GM21447 (cell line): Measurements from ENCODE around the gene GAA.

Experiments
- ATAC-seq: cut with Tn5 transposase; IDR thresholded peaks from one replicate; pipeline ENCODE4 v1.9.1; 2021; ENCODE audit not compliant: unreplicated experiment

The GAA gene

DNA sequence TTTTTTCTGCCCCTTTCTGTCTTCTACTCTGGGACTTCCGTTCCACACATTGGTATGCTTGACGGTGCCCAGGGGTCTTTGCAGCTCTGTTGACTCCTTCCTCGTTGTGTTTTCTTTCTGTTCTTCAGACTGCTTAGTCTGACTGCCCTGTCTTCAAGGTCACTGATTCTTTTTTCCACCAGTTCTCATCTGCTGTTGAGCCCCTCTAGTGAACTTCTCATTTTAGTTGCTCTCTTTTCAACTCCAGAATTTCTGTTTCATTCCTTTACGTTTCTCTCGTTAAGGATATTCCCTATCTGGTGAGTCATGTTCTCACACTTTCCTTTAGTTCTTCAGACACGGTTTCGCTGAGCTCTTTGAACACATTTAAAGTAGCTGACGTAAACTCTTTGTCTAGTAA, 13.8 kb downstream of the GAA start:
- ATAC-seq: no peak

DNA sequence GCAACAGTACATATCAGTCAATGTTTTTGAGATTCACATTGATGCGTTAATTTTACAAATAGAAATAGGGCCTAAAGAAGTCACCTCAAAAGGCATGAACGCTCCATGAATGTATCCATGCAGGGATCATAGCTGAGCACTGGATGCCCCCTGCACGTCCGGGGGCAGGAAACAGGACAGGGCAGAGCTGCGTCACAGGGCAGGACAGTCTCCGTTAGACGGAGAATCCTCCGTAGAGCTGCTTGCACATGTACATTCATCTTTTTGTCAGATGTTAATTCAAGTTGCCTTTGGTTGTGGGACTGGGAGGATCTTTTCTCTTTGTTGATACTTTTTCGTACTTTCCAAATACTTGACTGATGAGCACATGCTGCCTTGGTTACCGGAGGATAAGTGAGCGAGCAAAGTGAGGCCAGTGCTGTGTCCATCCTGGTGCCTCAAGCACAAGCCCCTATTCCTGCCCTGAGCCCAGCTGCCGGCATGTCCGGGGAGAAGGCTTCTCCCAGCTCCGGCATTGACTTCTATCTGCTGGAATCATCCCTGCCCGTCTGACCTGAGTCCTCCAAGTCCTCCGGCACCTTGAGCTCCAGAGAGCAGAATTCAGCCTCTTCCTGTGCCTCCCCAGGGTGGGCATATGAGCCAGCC, 15.0 kb downstream of the GAA start:
- ATAC-seq: no peak

DNA sequence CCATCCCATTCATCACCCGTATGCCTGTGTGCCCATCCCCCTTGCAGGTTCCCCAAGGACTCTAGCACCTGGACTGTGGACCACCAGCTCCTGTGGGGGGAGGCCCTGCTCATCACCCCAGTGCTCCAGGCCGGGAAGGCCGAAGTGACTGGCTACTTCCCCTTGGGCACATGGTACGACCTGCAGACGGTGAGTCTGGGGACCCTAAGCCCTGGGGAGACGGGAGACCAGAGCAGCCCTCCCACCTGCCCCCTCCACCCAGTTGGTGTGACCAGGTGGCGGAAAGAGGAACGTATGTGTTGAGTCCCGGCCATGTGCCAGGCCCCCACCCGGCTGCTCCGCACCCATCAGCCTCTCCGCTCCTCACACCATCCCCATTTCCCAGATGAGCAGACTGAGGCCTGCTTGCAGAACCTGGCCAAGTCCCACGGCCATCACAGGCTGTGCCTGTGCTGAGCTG, 15.6 kb downstream of the GAA start:
- ATAC-seq: no peak

DNA sequence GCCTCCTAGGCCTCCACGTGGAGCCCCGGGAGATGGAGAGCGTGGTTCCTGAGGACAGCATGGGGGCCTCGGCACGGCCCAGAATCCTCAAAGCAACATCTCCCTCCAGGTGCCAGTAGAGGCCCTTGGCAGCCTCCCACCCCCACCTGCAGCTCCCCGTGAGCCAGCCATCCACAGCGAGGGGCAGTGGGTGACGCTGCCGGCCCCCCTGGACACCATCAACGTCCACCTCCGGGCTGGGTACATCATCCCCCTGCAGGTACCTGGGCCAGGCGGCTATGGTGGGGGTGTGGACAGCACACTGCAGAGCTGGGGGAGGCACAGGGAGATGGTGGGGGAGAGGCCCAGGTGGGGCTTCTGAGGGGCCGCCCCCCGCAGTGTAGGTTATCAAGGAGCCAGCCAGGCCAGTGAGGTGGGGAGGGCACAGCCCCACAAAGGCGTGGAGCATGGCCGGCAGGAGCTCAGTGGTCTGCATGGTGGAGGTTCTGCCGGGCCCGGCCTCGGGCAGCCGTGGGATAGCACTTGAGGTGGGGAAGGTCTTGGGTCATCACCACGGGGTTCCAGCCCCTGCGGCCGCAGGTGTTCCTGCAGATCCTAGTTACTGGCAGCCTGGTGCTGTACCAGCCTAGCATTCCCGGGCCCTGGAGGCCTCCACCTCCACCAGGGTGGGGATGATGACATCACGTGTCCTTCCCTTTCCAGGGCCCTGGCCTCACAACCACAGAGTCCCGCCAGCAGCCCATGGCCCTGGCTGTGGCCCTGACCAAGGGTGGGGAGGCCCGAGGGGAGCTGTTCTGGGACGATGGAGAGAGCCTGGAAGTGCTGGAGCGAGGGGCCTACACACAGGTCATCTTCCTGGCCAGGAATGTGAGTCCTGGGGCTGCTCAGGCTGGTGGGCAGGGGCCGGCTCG, 16.4 kb downstream of the GAA start:
- ATAC-seq: no peak

DNA sequence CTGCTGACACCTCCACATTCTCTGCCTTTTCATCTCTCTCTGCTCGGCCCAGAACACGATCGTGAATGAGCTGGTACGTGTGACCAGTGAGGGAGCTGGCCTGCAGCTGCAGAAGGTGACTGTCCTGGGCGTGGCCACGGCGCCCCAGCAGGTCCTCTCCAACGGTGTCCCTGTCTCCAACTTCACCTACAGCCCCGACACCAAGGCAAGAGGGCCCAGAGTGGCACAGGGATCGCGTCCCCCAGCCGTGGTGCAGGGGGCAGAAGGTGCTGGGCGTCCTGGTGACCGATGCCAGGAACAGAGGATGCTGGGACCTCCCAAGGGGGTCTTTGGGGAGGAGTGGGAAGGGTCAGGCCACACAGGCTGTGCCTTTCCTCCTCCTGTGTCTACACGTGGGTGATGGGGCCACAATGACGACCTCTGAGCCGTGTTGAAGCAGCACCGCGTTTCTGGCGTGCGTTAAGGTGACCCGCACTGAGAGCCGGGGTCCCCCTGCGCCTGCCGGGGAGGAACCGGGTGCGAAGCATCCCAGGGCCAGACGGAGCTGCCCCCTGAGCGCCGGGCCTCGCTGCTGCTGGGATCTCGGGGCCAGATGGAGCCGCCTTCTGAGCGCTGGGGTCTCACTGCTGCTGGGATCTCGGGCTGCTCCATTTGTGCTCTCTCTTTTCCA, 17.4 kb downstream of the GAA start:
- no peak for ATAC-seq

DNA sequence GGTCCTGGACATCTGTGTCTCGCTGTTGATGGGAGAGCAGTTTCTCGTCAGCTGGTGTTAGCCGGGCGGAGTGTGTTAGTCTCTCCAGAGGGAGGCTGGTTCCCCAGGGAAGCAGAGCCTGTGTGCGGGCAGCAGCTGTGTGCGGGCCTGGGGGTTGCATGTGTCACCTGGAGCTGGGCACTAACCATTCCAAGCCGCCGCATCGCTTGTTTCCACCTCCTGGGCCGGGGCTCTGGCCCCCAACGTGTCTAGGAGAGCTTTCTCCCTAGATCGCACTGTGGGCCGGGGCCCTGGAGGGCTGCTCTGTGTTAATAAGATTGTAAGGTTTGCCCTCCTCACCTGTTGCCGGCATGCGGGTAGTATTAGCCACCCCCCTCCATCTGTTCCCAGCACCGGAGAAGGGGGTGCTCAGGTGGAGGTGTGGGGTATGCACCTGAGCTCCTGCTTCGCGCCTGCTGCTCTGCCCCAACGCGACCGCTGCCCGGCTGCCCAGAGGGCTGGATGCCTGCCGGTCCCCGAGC, 17.9 kb downstream of the GAA start:
- ATAC-seq: no peak

DNA sequence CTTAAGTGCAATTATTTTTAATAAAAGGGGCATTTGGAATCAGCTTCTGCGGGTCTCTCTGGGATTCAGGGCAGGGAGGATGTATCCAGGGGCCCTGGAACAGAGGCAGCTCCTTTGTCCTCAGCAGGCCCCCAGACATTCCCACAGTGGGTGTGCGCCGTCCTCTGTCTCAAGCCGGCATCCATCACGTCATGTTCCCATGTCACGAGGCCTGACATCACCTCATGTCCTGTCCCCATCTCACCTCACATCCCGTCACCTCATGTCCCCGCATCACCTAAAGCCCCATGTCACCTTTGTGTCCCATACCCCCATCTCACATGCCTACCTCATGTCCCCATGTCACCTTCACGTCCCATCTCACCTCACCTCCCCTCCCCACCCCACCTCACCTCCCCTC, 18.5 kb downstream of the GAA start:
- no peak for ATAC-seq

DNA sequence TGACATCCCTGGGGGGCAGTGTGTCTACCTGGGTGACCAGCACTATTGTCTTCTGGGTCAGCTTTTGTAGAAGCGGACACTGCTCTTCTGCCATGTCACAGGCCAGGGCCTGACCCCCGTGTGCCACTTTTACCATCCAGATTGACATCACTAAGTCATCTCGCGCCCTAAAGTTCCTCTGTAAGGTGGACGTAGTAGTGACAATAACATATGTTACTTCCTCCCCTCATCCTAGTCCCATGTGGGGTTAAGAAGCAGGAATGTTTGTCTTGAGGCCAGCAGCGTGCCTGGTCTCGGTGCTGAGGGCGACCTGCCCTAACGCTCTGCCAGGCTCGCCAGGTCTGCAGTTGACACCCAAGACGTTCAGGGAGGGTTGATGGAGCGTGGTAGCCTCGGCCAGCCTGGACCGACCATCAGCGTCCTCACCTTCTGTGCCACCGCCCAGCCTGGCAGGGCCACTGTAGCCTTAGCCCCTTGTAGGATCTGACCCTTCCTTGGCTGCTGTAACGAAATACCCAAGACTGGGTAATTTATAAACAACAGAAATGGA, 20.7 kb downstream of the GAA start:
- no peak for ATAC-seq

DNA sequence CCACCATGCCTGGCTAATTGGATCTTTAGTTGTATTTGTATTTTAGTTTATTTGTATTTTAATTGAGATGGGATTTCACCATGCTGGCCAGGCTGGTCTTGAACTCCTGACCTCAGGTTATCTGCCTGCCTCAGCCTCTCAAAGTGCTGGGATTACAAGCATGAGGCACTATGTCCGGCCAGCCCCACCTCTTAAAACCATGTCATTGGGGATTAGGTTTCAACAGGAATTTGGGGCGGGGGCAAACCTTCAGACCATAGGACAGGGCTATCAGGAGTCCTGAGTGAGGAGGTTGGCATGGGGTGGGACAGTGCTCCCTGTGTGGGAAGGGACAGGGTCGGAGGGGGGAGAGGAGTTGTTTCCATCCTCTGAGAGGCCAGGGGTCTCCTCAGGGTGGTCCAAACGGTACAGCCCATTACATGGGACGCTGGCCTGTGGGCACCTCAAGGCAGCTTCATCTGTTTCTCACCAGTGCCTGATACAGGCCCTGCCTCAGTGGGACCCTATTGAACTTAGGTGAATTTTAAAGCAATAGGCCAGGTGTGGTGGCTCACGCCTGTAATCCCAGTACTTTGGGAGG, 21.6 kb downstream of the GAA start:
- ATAC-seq: no peak

DNA sequence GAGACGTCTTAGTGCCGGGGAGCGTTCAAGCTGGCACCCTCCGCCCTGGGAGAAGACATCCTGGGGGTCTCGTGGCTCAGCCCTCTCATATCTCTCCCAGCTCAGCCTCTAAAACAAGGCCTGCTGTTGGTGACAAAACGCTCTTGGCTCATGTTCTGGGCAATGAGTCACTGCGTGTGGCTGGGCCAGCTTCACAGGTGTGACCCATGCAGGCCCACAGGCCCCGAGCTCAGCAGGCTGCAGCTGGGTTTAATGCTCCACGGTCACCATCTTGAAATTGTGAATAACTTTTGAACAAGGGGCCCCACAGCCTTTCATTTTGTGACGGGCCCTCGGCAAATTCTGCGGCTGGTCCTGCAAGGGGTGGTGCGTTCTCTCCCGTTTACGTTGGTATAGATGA, 22.4 kb downstream of the GAA start:
- ATAC-seq: no peak

DNA sequence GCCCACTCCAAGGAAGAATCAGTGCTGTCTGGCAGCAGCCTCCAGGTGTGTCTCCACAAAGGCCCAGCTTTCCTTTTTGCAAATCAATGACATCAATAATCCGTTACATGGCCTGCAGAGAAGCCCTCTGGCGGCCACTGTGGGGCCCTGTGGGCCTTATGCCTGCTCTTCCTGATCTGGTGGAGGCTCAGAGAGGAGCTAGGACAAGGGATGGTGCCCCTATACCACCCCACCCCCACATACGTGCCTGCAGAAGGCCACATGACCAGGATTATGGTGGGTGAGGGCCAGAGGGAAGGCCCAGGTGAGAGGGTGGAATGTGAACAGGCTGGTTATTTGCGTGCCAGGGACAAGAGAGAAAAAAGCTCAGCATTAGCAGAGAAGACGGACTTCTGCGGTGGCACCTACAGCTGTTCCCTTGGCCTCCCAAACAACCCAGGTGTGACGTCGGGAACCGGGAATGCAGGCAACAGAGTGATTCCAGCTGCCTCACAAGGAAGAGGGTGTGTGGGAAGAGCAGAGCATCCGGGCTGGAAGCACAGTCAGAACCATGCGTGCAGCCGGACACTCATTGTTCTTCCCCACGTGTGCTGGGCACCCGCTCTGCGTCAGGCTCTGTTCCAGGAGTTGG, 23.1 kb downstream of the GAA start:
- ATAC-seq: no peak

DNA sequence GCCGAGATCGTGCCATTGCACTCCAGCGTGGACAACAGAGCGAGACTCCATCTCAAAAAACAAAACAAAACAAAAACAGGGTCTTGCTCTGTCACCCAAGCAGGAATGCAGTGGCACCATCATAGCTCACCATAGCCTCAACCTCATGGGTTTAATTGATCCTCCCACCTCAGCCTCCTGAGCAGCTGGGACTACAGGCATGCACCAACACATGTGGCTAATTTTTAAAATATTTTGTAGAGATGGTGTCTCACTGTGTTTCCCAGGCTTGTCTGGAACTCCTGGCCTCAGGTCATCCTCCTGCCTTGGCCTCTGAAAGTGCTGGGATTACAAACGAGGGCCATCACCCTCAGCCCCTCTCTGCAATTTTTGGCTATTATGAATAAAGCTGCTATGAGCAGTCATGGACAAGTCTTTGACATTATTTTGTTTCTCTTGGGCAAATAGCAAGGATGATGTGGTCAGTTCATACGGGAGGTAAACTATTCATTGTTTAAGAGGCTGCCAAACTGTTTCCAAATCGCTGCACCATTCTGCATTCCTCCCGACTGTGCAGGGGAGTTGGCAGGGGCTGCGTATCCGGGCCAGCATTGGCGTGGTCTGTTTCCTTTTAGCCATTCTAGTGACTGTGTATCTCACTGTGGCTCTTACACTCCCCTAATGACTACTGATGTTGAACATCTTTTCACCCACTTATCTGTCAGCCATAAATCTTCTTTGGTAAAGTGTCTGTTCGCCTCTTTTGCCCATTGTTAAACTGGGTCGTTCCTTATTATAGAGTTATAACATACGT, 24.5 kb downstream of the GAA start:
- no peak for ATAC-seq

DNA sequence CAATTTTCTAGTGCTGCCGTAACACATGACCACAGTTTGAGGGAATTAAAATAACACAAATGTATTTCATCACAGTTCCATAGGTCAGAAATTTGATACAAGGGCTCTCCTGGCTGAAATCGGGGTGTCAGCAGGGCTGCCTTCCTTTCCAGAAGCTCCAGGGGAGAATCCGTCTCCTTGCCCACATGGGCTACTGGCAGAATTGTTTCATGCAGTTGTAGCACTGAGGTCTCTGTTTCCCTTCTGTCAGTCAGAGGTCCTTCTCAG, 25.0 kb downstream of the GAA start:
- ATAC-seq: no peak

DNA sequence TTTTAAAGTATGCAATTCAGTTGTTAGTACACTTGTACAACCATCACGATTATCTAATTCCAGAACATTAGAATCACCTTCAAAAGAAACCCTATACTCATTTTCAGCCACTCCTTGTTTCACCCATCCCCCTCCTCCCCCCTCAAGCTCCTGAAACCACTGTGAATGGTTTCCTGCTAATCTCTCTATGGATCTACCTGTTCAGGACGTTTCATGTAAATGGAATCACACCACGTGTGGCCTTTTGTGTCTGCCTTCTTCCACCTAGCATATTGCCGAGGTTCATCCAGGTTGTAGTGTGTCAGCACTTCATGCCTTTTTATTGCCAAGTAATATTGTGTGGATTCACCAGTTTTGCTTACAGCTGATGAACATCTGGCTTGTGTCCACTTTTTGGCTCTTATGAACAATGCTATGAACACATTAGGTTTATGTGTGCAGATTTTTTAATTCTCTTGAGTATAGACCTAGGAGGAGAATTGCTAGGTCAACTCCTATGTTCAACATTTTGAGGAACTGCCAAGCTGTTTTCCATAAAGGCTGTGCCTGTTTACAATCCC, 27.7 kb downstream of the GAA start:
- ATAC-seq: no peak

DNA sequence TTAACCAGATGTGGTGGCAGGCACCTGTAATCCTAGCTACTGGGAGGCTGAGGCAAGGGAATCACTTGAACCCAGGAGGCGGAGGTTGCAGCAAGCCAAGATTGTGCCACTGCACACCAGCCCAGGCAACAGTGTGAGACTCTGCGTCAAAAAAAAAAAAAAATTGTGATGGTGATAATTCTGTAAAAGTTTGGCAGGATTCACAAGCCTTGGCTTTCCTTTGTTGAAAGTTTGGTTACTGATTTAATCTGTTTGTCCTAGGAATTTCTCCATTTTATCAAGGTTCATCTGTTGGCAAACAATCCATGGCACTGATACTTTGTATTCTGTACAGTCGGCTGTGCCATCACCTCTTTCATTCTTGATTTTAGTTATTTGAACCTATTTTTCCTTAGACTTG, 29.6 kb downstream of the GAA start:
- ATAC-seq: no peak

DNA sequence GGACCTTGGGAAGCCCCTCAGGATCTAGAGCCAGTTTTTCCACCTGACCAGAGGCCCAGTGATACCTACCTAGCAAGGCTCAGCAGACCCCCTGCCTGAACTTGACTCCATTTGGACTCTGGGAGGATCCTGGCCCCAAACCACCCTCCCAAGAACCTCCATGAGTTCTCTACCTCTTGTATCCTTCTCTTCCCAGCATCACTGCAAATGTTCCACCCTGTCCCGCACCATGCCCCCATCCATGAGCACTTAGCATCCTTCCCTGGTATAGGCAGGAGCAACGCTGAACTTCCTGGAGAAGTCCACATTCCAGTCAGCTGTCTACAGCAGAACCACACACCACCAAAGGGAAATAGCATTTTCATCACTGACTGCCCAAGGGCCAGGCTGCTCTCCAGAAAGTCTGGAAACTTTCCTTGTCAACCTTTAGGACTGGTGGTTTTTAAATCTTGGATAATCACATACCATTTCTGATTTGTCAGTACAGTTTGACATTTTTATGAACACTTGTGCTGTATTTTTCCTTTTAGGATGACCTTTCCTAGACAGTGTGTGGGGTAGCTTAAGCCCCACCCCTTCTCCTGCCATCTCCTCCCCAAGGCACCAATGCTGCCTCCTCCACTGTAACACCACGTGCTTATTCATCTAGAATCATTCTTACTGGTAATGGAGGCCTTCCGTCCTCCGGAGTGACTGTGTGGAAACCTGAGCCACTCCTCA, 31.7 kb downstream of the GAA start:
- ATAC-seq: no peak

DNA sequence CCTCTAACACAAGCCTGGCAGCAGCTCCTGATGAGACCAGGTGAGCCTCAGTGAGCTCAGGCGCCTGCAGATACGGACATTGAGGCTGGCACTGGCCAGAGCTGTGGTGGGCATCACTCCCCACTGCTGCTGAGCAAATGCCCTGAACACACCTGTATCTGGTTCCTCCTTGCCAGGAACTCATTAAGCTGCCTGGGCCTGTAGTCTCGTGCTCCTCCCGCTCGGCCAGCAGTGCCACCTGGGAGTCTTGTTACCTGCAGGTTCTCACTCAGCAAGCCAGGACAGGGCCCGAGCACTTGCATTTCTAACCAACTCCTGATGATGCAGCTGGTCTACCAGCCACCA, 32.2 kb downstream of the GAA start:
- no peak for ATAC-seq

DNA sequence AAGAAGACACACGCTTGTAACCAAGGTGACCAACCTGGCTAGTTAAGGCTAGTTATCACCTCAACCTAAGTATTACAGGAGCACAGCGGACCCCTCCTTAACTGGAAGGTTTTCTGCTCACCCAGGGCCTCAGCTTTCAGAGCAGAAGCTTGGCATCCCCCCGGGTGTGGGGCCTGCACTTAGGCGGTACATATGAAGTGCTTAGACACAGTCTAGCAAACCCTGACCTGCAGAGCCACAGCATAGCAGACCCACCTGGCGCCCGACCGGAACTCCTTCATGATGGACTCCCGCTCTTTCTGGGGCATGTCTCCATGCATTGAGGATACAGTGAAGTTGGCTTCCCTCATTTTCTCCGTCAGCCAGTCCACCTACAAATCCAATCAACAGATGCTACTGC, 35.8 kb downstream of the GAA start:
- ATAC-seq: no peak

DNA sequence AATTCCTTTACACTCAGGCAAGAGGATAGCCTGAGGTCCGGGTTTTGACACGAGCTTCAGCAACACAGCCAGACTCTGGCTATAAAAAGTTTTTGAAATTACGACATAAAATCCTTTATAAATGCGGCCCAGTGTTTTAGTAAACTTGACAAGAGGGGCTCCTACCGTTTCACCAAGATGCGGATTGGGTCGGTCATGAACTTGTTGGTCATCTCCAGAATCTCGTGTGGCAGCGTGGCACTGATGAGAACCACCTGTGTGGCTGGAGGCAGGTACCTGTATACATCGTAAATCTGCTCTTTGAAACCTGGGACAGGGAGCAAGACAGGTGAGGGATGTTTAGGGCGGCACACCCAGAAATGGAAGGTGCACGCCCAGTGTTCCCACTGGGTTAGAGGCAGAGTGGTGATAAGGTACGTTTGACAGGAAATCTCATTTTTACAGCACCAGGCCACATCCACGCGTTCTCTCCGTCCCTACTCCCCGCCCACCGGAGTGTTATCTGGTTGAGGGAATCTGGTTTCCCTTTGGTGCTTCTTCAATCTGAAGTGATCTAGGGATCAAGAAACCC, 37.6 kb downstream of the GAA start:
- ATAC-seq: no peak
